ENCODE measurements around the gene CFD.
A peak's percentile ranks its signal among the peaks of the same experiment; 100 is the strongest.
"Not testable (repeated sequence)": the region's sequence is repeated elsewhere in the genome, so short reads cannot be mapped to it uniquely, and the experiment has no call there.

Gene CFD

DNA sequence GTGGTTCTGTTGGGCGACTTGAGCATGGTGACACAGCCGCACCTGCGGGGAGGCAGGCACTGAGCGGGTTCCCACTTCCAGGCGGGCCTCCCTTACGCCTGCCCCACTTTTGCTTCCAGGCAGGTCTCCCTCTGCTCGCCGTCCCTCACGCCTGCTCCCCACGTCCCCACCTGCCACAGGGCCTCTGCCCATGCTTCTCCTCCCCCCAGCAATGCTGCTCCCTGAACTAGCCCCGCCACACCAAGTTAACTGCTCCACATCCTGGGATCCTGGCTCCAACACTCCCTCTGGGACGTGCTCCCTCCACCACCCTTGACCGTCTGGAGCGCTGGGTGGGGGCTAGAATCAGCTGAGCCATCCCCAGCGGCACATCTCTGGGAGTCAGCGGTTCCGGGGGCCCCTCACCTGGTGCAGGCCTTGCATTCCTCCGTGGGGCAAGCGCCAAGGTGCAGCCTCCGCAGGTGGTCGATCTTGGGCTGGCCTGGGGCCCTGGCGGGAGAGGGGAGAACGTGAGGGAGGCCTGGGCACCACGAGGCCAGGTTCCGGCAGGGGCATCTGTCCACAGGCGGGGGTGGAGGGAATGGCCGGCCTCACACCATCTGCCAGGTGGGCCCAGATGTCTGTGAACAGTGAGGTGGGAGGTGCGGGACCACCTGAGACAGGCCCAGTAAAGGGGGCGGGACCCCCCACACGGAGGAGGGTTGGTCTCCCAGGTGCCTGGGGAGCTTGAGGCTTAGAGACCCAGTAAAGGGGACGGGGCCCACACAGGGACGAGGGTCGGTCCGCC is 9.2 kb downstream of the CFD start:
- Mint-ChIP-seq H3K27me3 (no peaks in the 10 kb centered on the region), H3K4me3 (no peak overlapping the region), H3K27ac (no peak overlapping the region), H3K4me1 (ENCODE audit: low read depth) (peaks cover 37% of the 10 kb centered on the region), H3K36me3 (ENCODE audit: low read depth) (peaks cover 65% of the 10 kb centered on the region), H3K9me3 (no peaks in the 10 kb centered on the region)
- intact Hi-C loops (cut with micrococcal nuclease), result no loop called here

DNA sequence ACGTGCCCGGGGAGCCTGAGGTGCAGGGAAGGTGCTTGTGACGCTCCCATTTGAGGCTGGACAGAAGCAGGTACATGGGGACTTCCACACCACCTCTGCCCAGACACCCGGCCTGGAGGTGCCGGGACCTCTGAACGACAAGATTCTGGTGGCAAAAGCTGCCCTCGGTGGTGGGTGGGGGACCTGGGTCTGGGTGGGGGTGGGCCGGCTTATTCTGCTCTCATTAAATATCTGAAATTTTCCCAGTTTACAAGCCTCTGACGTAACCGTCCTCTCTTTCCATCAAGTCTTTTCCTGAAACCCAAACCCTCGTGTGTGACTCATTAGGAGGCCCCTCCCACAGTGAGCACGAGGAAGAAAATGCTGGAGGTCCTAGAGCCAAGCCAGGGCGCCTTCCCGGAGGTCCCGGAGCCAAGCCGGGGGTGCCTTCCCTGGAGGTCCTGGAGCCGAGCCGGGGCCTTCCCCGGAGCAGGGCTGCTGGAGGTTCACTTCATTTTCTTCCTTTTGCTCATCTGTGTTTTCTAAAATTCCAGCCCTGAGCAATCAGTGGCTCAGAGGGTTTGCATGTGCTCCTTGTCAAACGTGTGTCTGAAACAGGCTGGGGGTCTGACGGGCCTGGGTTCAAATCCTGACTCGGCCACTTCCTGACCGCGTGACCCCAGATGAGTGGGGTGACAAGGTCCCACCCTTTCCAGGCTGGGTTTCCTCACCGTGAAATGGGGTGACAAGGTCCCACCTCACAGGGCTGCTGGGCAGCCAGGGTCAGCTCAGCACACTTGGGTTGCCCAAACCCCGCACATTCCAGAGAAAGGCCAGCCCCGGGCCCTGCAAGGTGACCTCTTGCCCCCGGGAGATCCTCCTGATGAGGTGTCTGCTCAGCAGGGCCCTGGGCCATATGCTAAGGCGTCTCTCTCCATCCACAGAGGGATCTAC is 10.0 kb downstream of the CFD start:
- H3K4me3 Mint-ChIP-seq, result no peak overlapping the region
- peaks cover 73% of the 10 kb centered on the region for H3K36me3 Mint-ChIP-seq (ENCODE audit: low read depth)
- H3K27ac Mint-ChIP-seq, result peak overlapping the region; percentile 62
- intact Hi-C loops (cut with micrococcal nuclease), result no loop called here
- H3K9me3 Mint-ChIP-seq, result no peaks in the 10 kb centered on the region
- no peaks in the 10 kb centered on the region for H3K27me3 Mint-ChIP-seq
- H3K4me1 Mint-ChIP-seq (ENCODE audit: low read depth), result peaks cover 32% of the 10 kb centered on the region

DNA sequence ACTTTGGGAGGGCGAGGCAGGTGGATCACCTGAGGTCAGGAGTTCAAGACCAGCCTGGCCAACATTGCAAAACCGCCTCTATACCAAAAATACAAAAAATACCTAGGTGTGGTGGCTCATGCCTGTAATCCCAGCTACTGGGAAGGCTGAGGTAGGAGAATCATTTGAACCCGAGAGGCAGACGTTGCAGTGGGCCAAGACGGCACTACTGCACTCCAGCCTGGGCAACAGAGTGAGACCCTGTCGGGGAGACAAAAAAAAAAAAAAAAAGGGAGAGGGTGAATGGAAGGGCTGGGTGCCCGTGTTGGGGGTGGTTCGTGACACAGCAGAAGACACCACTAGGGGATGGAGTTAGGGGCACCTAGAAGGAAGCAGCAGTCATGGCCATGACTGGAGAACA is 10.8 kb downstream of the CFD start:
- no peak overlapping the region for H3K27ac Mint-ChIP-seq
- no peaks in the 10 kb centered on the region for H3K27me3 Mint-ChIP-seq
- intact Hi-C loops (cut with micrococcal nuclease), result no loop called here
- H3K4me1 Mint-ChIP-seq (ENCODE audit: low read depth), result peaks cover 32% of the 10 kb centered on the region
- no peak overlapping the region for H3K4me3 Mint-ChIP-seq
- H3K36me3 Mint-ChIP-seq (ENCODE audit: low read depth), result peaks cover 81% of the 10 kb centered on the region
- no peaks in the 10 kb centered on the region for H3K9me3 Mint-ChIP-seq

DNA sequence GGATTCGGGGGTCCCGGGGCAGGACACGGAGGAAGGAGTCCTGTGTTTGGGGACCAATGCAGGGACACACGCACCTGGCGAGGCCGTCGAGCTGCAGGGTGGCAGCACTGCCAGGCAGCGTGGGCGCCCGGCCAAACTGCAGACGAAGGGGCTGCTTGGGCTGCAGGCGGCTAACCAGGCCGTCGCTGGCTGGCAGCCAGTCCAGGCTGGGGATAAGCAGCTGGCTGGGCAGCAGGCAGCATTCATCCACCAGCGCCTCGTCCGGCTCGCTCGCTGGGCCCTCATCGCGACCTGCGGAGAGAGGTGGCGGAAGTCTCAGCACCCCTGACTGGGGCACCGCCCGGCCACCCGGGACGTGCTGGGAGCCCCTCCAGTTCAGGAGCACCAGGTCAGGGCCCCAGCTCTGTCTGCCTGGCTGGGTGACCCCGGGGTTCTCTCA is 11.5 kb downstream of the CFD start:
- Mint-ChIP-seq H3K27ac (peak overlapping the region; percentile 53), H3K27me3 (no peaks in the 10 kb centered on the region), H3K4me1 (ENCODE audit: low read depth) (peaks cover 32% of the 10 kb centered on the region), H3K36me3 (ENCODE audit: low read depth) (peaks cover 82% of the 10 kb centered on the region), H3K4me3 (no peak overlapping the region), H3K9me3 (no peaks in the 10 kb centered on the region)
- intact Hi-C loops (cut with micrococcal nuclease), result no loop called here

DNA sequence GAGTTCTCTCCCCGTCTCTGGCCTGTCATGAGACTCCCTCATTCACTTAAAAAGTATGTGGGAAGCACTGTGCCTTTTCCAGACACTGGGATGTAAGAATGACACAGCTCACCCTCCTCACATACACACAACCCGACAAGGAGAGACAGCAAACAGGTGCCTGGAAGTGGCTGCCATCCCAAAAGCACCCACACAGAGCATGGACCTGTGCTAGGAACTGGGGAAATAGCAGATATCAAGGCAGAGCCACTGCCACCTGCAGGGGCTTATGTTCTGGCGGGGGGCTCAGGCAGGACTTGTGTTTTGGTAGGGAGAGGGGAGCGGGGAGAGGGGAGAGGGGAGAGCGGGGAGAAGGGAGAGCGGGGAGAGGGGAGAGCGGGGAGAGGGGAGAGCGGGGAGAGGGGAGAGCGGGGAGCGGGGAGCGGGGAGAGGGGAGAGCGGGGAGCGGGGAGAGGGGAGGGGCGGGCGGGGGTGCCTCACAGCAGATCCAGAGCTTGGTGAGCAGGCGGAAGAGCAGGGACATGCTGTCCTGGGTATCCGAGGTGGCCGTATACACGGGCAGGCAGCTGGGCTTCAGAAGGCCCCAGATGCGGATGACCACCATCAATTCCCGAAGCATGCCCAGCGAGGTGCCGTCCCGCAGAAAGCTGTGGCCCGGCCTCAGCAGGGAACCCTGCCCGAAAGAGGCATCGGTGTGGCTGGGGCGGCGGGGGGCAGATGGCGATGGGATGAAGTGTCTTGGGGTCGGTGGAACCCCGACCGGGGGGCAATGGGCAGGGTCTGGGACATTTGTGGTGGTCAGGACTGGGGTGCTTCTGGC is 12.2 kb downstream of the CFD start:
- peak overlapping the region; percentile 83 for H3K27ac Mint-ChIP-seq
- peak overlapping the region; percentile 75 for H3K4me3 Mint-ChIP-seq
- H3K36me3 Mint-ChIP-seq (ENCODE audit: low read depth), result peaks cover 89% of the 10 kb centered on the region
- H3K27me3 Mint-ChIP-seq, result no peaks in the 10 kb centered on the region
- H3K4me1 Mint-ChIP-seq (ENCODE audit: low read depth), result peaks cover 32% of the 10 kb centered on the region
- H3K9me3 Mint-ChIP-seq, result no peaks in the 10 kb centered on the region
- intact Hi-C loops (cut with micrococcal nuclease), result no loop called here

DNA sequence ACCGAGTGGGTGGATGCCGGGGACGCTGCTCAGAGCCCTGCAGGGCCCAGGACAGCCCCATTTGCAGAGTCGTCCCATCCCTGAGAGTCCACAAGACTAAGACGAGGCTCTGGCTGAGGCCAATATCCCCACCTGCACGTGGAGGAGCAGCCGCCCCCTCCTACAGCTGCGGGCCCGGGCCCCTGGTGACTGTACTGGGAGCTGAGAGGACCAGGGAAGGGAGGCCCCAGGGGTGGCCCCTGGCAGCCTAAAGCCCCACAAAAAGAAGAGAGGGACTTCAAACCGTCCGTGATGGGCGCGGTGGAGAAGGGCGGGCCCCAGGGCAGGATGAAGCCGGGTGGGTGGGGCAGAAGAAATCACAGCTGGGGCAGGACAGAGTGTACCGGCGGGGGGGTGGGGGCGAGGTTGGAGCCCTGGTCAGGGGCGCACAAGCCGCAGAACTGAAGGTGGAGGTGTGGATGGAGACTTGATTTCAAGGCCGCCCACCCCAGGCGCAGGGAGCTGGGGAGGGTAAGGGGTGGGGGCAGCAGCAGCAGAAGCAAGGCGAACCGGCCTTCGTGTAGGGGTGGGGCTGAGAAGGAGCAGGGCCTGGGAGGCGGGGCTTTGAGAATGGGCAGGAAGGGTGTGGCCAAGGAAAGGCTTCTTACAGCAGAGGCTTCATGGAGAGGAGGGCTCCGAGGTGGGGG is 12.9 kb downstream of the CFD start:
- peak overlapping the region; percentile 83 for H3K27ac Mint-ChIP-seq
- no peaks in the 10 kb centered on the region for H3K9me3 Mint-ChIP-seq
- H3K36me3 Mint-ChIP-seq (ENCODE audit: low read depth), result peaks cover 89% of the 10 kb centered on the region
- no peaks in the 10 kb centered on the region for H3K27me3 Mint-ChIP-seq
- H3K4me3 Mint-ChIP-seq, result peak overlapping the region; percentile 75
- intact Hi-C loops (cut with micrococcal nuclease), result no loop called here
- peaks cover 28% of the 10 kb centered on the region for H3K4me1 Mint-ChIP-seq (ENCODE audit: low read depth)

DNA sequence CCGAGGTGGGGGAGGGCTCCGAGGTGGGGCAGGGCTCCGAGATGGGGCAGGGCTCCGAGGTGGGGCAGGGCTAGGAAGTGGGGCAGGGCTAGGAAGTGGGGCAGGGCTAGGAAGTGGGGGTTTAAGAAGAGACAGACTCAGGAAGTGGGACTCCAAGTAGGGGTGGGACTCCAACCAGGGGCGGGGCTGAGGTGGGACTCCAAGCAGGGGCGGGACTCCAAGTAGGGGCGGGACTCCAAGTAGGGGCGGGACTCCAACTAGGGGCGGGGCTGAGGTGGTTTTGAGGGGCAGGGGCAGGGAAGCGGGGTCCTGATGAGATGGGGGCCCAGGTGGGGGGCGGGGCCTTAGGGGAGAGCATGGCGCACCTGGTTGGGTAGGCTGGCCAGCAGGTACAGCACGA is 13.6 kb downstream of the CFD start:
- no peaks in the 10 kb centered on the region for H3K9me3 Mint-ChIP-seq

DNA sequence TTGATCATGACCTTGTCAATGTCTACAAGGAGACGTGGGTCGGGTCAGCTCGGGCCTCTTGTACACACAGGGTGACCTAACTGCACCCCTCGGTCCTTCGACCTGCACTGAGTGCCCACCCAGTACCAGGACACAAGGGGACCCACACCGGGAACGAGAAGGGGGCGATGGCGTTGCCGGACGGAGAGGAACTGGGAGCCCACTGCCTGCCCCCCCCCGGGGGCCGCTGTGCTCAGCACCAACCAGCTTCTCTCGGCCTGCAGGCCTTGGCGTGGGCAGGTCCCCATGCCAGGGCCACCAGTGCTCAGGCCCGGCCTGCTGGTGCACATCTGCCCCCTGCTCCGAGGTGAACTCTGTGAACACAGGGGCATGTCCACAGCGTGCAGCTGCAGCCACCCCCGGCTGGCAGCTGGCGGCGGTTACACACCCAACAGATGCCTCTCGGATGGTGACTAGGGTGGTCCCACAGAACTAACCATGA is 14.1 kb downstream of the CFD start:
- no peak overlapping the region for H3K4me3 Mint-ChIP-seq
- peaks cover 89% of the 10 kb centered on the region for H3K36me3 Mint-ChIP-seq (ENCODE audit: low read depth)
- H3K27ac Mint-ChIP-seq, result no peak overlapping the region
- H3K27me3 Mint-ChIP-seq, result no peaks in the 10 kb centered on the region
- peaks cover 25% of the 10 kb centered on the region for H3K4me1 Mint-ChIP-seq (ENCODE audit: low read depth)
- intact Hi-C loops (cut with micrococcal nuclease), result no loop called here
- no peaks in the 10 kb centered on the region for H3K9me3 Mint-ChIP-seq

More for the DNA sequence above, 13.6 kb downstream of the CFD start:
- Mint-ChIP-seq H3K4me1 (ENCODE audit: low read depth) (peaks cover 25% of the 10 kb centered on the region), H3K27ac (peak overlapping the region; percentile 83), H3K4me3 (peak overlapping the region; percentile 55), H3K27me3 (no peaks in the 10 kb centered on the region), H3K36me3 (ENCODE audit: low read depth) (peaks cover 89% of the 10 kb centered on the region)
- intact Hi-C loops (cut with micrococcal nuclease), result no loop called here

DNA sequence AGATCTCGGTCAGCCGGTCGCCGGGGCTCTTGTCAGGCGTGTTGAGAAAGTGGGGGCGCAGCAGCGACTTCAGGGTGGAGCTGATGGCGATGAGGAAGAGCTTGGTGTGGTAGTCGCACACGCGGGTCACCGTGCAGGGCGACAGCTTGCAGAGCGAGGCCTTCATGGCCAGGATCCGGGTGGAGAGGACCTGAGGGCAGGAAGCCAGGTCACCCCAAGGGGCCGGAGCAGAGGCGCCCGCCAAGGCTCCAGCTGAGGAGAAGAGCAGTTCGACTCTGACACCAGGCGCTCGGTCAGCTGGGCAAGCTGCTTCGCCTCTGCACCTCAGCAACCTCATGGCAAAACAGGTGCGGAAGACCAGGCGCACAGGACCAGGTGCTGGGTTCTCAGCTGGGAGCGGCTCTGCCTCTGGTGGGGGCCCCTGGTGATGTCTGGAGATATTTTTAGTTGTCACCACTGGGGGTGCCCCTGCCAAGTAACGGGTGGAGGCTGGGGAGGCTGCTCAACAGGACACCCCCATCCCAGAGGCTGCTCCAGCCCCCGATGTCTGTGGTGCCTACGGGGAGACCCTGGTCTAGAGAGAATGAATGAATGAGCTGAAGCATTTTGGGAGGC is 15.9 kb downstream of the CFD start:
- H3K27ac Mint-ChIP-seq, result no peak overlapping the region
- no peak overlapping the region for H3K4me3 Mint-ChIP-seq
- intact Hi-C loops (cut with micrococcal nuclease), result no loop called here

DNA sequence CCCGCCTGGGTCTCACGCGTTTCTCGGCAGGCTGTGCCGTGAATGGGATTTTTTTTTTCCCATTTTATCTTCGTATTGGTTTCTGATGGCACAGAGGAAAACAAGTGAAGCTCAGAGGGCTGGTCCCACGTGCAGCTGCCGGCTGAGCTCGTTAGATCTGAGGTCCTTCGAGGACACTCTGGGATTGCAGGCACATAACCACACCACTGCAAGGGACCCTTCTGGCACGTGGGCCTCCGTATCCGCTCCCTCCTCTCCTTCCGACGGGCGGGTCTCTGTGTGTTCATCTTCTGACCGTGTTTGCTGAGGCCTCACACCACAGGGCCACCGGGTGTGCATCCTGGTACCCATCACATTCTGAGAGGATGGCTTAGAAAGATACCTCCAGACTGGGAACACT is 16.6 kb downstream of the CFD start:
- Mint-ChIP-seq H3K4me3 (no peak overlapping the region), H3K9me3 (no peaks in the 10 kb centered on the region), H3K36me3 (ENCODE audit: low read depth) (peaks cover 89% of the 10 kb centered on the region), H3K27me3 (no peaks in the 10 kb centered on the region), H3K4me1 (ENCODE audit: low read depth) (peaks cover 10% of the 10 kb centered on the region), H3K27ac (no peak overlapping the region)
- intact Hi-C loops (cut with micrococcal nuclease), result no loop called here

More for the DNA sequence above, 15.9 kb downstream of the CFD start:
- Mint-ChIP-seq H3K36me3 (ENCODE audit: low read depth) (peaks cover 89% of the 10 kb centered on the region), H3K9me3 (no peaks in the 10 kb centered on the region), H3K4me1 (ENCODE audit: low read depth) (peaks cover 15% of the 10 kb centered on the region), H3K27me3 (no peaks in the 10 kb centered on the region)

DNA sequence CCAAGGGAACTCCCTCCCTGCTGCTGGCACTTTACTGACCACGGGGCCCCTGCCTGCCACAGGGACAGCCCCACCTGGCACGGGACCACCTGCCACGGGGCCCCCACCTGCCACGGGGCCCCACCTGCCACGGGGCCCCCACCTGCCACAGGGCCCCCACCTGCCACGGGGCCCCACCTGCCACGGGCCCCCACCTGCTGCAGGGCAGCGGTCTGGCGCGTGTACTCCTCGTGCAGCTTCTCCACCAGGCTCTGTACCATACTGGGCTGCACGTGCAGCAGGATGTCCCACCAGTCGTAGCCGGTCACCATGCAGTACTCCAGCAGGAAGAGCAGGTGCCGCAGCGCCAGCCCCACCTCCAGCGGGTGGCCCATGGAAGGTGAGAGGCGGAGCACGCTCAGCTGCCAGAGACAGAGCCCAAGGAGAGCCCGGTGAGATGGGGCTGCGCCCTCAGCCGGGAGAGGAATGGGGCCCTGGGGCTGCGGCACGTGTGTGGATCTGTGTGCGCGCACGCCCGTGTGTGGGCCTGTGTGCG is 17.4 kb downstream of the CFD start:
- intact Hi-C loops (cut with micrococcal nuclease), result no loop called here
- Mint-ChIP-seq H3K27ac (no peak overlapping the region), H3K27me3 (no peaks in the 10 kb centered on the region), H3K36me3 (ENCODE audit: low read depth) (peaks cover 89% of the 10 kb centered on the region), H3K4me3 (no peak overlapping the region), H3K4me1 (ENCODE audit: low read depth) (peaks cover 9% of the 10 kb centered on the region), H3K9me3 (no peaks in the 10 kb centered on the region)

DNA sequence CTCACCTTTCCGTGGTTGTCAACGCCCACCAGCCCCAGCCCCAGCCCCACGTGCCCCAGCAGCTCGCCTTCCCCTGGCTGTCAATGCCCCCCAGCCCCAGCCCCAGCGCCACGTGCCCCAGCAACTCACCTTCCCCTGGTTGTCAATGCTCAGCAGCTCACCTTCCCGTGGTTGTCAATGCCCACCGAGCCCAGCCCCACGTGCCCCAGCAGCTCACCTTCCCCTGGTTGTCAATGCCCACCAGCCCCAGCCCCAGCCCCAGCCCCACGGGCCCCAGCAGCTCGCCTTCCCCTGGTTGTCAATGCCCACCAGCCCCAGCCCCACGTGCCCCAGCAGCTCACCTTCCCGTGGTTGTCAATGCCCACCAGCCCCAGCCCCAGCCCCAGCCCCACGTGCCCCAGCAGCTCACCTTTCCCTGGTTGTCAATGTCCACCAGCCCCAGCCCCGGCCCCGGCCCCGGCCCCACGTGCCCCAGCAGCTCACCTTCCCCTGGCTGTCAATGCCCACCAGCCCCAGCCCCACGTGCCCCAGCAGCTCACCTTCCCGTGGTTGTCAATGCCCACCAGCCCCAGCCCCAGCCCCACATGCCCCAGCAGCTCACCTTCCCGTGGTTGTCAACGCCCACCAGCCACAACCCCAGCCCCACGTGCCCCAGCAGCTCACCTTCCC is 18.7 kb downstream of the CFD start:
- H3K4me3 Mint-ChIP-seq; H3K4me1 Mint-ChIP-seq (ENCODE audit: low read depth); H3K9me3 Mint-ChIP-seq; H3K27ac Mint-ChIP-seq; H3K27me3 Mint-ChIP-seq; intact Hi-C loops (cut with micrococcal nuclease): not testable (repeated sequence)
- peaks cover 94% of the 10 kb centered on the region for H3K36me3 Mint-ChIP-seq (ENCODE audit: low read depth)

Data from dendritic cell treated with granulocyte-macrophage colony-stimulating factor and Interleukin-4, amounts not matched to agents 40 ng/mL and 50 ng/mL, for 4 days (primary cell).